GM23338 (cell line): ENCODE results near the gene TENM4.

Experiments
- CREB1 ChIP-seq: fragments of 250-450 bp; sonication (Bioruptor Pico); IDR thresholded peaks from 2 replicates; pipeline ENCODE4 v1.5.0; 2020; ENCODE audit warnings: low read depth, mild to moderate bottlenecking, moderate library complexity
- CTCF ChIP-seq, 2 experiments: fragments of 200-600 bp in 1 of 2; sonication (generic) in 1 of 2; conservative IDR thresholded peaks; 2 replicates each; pipeline versions ENCODE4 v1.5.1 to v1.6.1; 2016 to 2017; ENCODE audit warnings: antibody characterized with exemption in 2 of 2, low read depth in 2 of 2, mild to moderate bottlenecking in 2 of 2, moderate library complexity in 1 of 2
- EZH2 ChIP-seq: fragments of 200-600 bp; sonication (generic); IDR thresholded peaks from one replicate; pipeline ENCODE4 v1.8.0; 2017; ENCODE audit warnings: antibody characterized with exemption, mild to moderate bottlenecking, low read depth; ENCODE audit not compliant: unreplicated experiment
- EZH2phosphoT487 ChIP-seq: fragments of 200-600 bp; sonication (generic); IDR thresholded peaks from one replicate; pipeline ENCODE4 v1.8.1; 2018; ENCODE audit warnings: antibody characterized with exemption; ENCODE audit not compliant: unreplicated experiment
- JUNB ChIP-seq: IDR thresholded peaks from one replicate; pipeline ENCODE4 v1.6.1; 2016; ENCODE audit warnings: antibody characterized with exemption; ENCODE audit not compliant: unreplicated experiment
- POLR2AphosphoS5 ChIP-seq: IDR thresholded peaks from 2 replicates; pipeline ENCODE4 v1.6.1; 2016; ENCODE audit warnings: antibody characterized with exemption, low read depth
- STAT1 ChIP-seq: IDR thresholded peaks from one replicate; pipeline ENCODE4 v1.6.1; 2016; ENCODE audit warnings: antibody characterized with exemption; ENCODE audit not compliant: unreplicated experiment
- ZNF114 ChIP-seq: fragments of 250-450 bp; sonication (Bioruptor Pico); IDR thresholded peaks from 2 replicates; pipeline ENCODE4 v1.5.0; 2020; ENCODE audit warnings: mild to moderate bottlenecking, moderate library complexity
- ZNF331 ChIP-seq: fragments of 250-450 bp; sonication (Bioruptor Pico); IDR thresholded peaks from 2 replicates; pipeline ENCODE4 v1.5.0; 2020; ENCODE audit warnings: low read depth, mild to moderate bottlenecking, moderate library complexity
- TF ChIP-seq, protein P1 (sequence below): IDR thresholded peaks from one replicate; pipeline ENCODE4 v1.6.1; 2018; ENCODE audit warnings: antibody characterized with exemption; ENCODE audit not compliant: unreplicated experiment
- TF ChIP-seq, protein P2 (sequence below): IDR thresholded peaks from 2 replicates; pipeline ENCODE4 v1.6.1; 2016; ENCODE audit warnings: antibody characterized with exemption

GRCh38 chr11:78664636-78665035, 776.2 kb downstream of the TENM4 start:
- TF ChIP-seq CTCF (conservative IDR thresholded peaks at IDR 0.05; ENCODE audit: low read depth in 2 of 2), result no peak
- TF ChIP-seq, protein P1, sequence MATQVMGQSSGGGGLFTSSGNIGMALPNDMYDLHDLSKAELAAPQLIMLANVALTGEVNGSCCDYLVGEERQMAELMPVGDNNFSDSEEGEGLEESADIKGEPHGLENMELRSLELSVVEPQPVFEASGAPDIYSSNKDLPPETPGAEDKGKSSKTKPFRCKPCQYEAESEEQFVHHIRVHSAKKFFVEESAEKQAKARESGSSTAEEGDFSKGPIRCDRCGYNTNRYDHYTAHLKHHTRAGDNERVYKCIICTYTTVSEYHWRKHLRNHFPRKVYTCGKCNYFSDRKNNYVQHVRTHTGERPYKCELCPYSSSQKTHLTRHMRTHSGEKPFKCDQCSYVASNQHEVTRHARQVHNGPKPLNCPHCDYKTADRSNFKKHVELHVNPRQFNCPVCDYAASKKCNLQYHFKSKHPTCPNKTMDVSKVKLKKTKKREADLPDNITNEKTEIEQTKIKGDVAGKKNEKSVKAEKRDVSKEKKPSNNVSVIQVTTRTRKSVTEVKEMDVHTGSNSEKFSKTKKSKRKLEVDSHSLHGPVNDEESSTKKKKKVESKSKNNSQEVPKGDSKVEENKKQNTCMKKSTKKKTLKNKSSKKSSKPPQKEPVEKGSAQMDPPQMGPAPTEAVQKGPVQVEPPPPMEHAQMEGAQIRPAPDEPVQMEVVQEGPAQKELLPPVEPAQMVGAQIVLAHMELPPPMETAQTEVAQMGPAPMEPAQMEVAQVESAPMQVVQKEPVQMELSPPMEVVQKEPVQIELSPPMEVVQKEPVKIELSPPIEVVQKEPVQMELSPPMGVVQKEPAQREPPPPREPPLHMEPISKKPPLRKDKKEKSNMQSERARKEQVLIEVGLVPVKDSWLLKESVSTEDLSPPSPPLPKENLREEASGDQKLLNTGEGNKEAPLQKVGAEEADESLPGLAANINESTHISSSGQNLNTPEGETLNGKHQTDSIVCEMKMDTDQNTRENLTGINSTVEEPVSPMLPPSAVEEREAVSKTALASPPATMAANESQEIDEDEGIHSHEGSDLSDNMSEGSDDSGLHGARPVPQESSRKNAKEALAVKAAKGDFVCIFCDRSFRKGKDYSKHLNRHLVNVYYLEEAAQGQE, result no peak
- no peak for TF ChIP-seq EZH2
- TF ChIP-seq POLR2AphosphoS5, result no peak
- no peak for TF ChIP-seq STAT1
- no peak for TF ChIP-seq JUNB
- TF ChIP-seq, protein P2, sequence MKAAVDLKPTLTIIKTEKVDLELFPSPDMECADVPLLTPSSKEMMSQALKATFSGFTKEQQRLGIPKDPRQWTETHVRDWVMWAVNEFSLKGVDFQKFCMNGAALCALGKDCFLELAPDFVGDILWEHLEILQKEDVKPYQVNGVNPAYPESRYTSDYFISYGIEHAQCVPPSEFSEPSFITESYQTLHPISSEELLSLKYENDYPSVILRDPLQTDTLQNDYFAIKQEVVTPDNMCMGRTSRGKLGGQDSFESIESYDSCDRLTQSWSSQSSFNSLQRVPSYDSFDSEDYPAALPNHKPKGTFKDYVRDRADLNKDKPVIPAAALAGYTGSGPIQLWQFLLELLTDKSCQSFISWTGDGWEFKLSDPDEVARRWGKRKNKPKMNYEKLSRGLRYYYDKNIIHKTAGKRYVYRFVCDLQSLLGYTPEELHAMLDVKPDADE, result no peak
- no peak for TF ChIP-seq EZH2phosphoT487
- no peak for TF ChIP-seq CREB1 (CRISPR knock-in tag)
- TF ChIP-seq ZNF114, result no peak
- TF ChIP-seq ZNF331 (CRISPR knock-in tag), result no peak
